BJ (cell line): ENCODE measurements around the gene MYLK2. TPM values are rescaled to one million over a fixed set of nuclear protein-coding genes. Genes with fewer than 3 reads are reported as not detected.

ENCODE experiments used
- CTCF ChIA-PET: fragments of 350-600 bp; formaldehyde crosslinking; extraction: SDS; loops from one replicate; lab custom pipeline; 2021; ENCODE audit warnings: antibody characterized with exemption, inconsistent platforms; lab: Yijun Ruan, JAX
- POLR2A ChIA-PET: fragments of 300-600 bp; sonication (Branson Sonifier 250); formaldehyde crosslinking; extraction: SDS; loops from one replicate; lab custom pipeline; 2021; ENCODE audit warnings: antibody characterized with exemption; lab: Charles Lee
- DNase-seq: peaks from one replicate; pipeline ENCODE4 v3.0.0-alpha.2; 2011; ENCODE audit warnings: low read depth
- H3K27me3 ChIP-seq: 2 replicates; pipeline ENCODE4 v1.6.0; 2011; ENCODE audit warnings: low read length; ENCODE audit not compliant: control insufficient read depth, insufficient read depth
- H3K36me3 ChIP-seq: 2 replicates; pipeline ENCODE4 v1.5.1; 2011; ENCODE audit warnings: low read length; ENCODE audit not compliant: control insufficient read depth, insufficient read depth
- H3K4me3 ChIP-seq: 2 replicates; pipeline ENCODE4 v1.5.1; 2011; ENCODE audit warnings: low read depth, mild to moderate bottlenecking, control low read depth, low read length
- polyA plus RNA-seq: library from polyadenylated mRNA; depleted of rRNA; stranded (reverse); fragments of >200 nt; gene quantifications from 2 replicates; pipeline ENCODE4 v1.2.3, GENCODE V29; 2011
- TF ChIP-seq, protein P1 (sequence below): IDR thresholded peaks from 2 replicates; pipeline ENCODE4 v1.5.1; 2011; ENCODE audit warnings: low read depth, mild to moderate bottlenecking, control low read depth, inconsistent platforms, low read length, moderate library complexity; ENCODE audit not compliant: insufficient read depth

Gene MYLK2
- polyA plus RNA-seq, 1 experiment = 0.10 TPM

DNA sequence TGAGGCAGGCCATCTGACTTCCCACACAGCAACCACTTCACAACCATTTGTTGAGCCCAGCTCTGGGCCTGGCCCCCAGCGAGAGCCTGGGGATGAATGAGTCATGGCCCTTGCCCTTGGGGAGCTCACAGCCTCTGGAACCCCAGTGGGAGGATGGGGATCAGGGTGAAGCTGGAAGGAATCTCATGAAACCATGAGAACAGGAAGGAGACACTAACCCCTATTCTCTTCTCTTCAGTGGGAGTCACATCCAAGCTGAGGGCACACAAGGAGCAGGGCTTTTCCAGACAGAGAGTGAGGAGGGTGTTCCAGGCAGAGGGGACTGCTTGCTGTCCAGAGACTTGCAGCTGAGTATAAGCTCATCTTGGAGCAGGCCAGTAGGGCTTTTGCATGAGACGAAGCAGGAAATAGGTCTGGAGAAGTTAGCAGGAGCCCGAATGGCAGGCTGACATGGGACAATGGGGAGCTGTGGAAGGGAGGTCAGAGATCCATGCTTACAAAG lies 18.8 kb downstream of the MYLK2 start:
- POLR2A ChIA-PET = no interaction called here

DNA sequence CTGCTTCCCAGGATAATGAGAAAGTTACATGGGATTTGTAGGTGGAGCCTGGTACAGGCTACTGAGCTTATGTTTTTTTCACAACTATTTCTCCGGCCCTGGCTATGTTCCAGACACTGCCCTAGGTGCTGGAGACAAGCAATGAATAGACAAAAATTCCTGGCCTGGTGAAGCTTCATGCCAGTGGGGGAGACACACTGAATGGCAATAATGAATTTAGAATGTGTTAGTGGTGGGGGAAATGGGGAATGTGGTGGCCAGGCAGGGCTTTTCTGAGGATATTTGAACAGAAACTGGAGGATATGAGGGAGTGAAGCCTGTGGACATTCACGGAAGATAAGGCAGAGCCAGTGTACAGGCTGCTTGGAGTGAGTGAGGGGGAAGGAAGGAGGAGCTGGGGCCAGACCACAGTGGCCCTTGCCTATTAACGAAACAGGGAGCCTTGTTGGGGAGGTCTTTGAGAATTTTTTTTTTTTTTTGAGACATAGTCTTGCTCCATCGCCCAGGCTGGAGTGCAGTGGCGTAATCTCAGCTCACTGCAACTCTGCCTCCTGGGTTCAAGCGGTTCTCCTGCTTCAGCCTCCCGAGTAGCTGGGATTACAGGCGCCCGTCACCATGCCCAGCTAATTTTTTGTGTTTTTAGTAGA lies 19.6 kb downstream of the MYLK2 start:
- DNase-seq = no peak
- Histone ChIP-seq H3K4me3 (no peak overlapping the region), H3K27me3 (0 out of 2 replicates have a peak, but pooled peaks cover 2% of the 10 kb centered on the region), H3K36me3 (no peaks in the 10 kb centered on the region)
- TF ChIP-seq, protein P1, sequence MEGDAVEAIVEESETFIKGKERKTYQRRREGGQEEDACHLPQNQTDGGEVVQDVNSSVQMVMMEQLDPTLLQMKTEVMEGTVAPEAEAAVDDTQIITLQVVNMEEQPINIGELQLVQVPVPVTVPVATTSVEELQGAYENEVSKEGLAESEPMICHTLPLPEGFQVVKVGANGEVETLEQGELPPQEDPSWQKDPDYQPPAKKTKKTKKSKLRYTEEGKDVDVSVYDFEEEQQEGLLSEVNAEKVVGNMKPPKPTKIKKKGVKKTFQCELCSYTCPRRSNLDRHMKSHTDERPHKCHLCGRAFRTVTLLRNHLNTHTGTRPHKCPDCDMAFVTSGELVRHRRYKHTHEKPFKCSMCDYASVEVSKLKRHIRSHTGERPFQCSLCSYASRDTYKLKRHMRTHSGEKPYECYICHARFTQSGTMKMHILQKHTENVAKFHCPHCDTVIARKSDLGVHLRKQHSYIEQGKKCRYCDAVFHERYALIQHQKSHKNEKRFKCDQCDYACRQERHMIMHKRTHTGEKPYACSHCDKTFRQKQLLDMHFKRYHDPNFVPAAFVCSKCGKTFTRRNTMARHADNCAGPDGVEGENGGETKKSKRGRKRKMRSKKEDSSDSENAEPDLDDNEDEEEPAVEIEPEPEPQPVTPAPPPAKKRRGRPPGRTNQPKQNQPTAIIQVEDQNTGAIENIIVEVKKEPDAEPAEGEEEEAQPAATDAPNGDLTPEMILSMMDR = no peak
- ChIA-PET POLR2A (no interaction called here), CTCF (interaction anchor here (0.6 to 10.6 kb wide), 12 partner anchors 8 to 253 kb away, joined by 3 to 105 read pairs (median 4); partner anchors contain the start of genes MYLK2 and PDRG1)

More for the DNA sequence above, 18.8 kb downstream of the MYLK2 start:
- no peak for DNase-seq
- Histone ChIP-seq H3K4me3 (no peak overlapping the region), H3K36me3 (no peaks in the 10 kb centered on the region), H3K27me3 (0 out of 2 replicates have a peak, but pooled peaks cover 2% of the 10 kb centered on the region)
- TF ChIP-seq, protein P1 = no peak
- CTCF ChIA-PET = interaction anchor here (0.5 to 10.6 kb wide), 13 partner anchors 9 to 254 kb away, joined by 3 to 105 read pairs (median 4); partner anchors contain the start of genes MYLK2 and PDRG1

DNA sequence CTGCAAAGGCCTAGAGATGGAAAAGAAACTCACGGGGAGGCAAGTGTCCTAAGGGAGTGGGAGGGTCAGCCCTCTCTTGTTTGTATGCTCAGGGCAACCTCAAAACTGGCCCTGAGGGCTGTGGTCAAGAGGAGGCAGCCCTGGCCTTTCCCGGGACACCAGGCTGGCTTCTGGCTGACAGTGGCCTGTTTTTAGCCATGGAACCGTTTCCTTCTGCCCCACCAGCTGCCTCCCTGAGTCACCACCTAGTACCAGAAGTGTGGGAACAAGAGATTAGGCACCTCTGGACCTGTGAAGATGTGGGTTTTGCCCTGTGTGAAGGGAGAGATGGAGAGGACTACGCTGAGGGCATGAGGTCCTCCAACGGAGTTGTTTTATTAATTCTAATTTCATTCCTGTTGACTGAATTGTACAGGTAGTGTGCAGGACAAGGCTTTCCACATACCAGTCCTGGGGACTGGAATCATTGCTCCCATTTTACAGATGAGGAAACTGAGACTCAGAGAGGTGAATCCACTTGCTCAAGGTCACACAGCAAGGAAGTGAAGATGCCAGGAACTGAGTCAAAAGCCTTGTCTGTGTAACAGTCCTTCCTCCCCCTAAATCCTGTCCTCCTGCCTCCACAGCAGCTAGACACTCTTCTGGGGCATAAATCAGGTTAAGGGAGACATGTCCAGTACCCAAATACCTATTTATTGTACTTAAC lies 20.8 kb downstream of the MYLK2 start:
- 0 out of 2 replicates have a peak, but pooled peaks cover 2% of the 10 kb centered on the region for H3K27me3 ChIP-seq
- H3K4me3 ChIP-seq = no peak overlapping the region
- CTCF ChIA-PET = interaction anchor here (10.6 kb wide), 1 partner anchor 17 kb away, joined by 105 read pairs; the partner anchor contains the start of gene MYLK2
- DNase-seq = no peak
- TF ChIP-seq, protein P1 = no peak
- H3K36me3 ChIP-seq = no peaks in the 10 kb centered on the region
- POLR2A ChIA-PET = no interaction called here

DNA sequence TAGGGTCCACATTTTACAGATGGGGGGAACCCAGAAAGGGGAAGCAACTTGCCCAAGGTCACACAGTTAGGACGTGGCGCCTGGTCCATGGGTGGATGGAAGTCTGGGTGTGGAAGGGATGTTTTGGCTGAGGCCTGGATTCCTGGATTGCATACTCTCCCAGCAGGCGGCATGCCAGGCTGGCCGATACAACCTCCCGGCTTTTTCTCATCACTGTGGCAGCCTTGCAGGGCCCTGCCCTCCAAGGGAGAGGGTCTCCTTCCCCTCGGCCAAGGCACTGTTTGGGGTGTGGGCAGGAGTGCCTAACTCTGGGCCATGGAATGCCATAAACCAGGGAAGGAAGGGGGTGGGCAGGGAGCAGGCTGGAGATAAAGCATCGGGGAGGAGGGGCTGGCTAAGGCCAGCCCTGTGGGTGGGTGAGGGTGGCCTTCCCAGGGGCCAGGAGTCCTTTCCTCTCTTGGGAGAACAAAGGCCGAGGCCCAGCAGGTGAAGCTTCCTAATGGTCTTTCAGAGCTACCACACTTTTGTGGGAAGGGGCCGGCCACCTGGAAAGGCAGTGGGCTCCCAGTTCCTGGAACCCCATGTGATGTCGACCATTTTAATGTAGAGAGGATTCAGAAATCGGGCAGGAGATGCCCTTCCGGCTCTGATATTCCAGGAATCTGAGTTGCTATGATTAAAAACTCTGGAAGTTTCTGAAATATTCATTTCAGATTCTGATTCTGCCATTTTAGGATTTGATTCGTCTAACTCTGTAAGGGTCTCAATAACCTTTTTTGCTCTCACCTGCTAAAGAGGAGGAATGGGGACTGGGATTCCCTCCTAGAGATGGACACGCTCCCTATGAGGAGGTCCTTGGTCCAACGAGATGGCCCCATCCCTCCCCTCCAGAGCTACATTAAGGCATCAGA lies 22.0 kb downstream of the MYLK2 start:
- TF ChIP-seq, protein P1 = no peak
- DNase-seq = no peak
- Histone ChIP-seq H3K4me3 (no peak overlapping the region), H3K36me3 (no peaks in the 10 kb centered on the region), H3K27me3 (no peaks in the 10 kb centered on the region)
- CTCF ChIA-PET = interaction anchor here (1.0 to 10.6 kb wide), 3 partner anchors 11 to 190 kb away, joined by 3 to 105 read pairs (median 5); partner anchors contain the start of gene MYLK2
- POLR2A ChIA-PET = no interaction called here
